SK-N-DZ (cell line): ENCODE data around the gene SLC35A2. TPM values are rescaled to one million over a fixed set of nuclear protein-coding genes. Genes with fewer than 3 reads are reported as not detected.

Experiments
- DNase-seq: peaks from one replicate; pipeline ENCODE4 v3.0.0-alpha.2; 2015; ENCODE audit warnings: low spot score
- polyA plus RNA-seq, 2 experiments: library from polyadenylated mRNA; depleted of rRNA; stranded (reverse); fragments of >200 nt; gene quantifications; 2 replicates each; pipeline ENCODE4 v1.2.3, GENCODE V29; 2014

SLC35A2 gene
- 11.0 and 16.5 TPM in 2 replicates for polyA plus RNA-seq (2014; cell fraction: cytosol; rRNA removed)
- 13.2 and 21.5 TPM in 2 replicates for polyA plus RNA-seq (2014; cell fraction: nucleus; rRNA removed)

DNA sequence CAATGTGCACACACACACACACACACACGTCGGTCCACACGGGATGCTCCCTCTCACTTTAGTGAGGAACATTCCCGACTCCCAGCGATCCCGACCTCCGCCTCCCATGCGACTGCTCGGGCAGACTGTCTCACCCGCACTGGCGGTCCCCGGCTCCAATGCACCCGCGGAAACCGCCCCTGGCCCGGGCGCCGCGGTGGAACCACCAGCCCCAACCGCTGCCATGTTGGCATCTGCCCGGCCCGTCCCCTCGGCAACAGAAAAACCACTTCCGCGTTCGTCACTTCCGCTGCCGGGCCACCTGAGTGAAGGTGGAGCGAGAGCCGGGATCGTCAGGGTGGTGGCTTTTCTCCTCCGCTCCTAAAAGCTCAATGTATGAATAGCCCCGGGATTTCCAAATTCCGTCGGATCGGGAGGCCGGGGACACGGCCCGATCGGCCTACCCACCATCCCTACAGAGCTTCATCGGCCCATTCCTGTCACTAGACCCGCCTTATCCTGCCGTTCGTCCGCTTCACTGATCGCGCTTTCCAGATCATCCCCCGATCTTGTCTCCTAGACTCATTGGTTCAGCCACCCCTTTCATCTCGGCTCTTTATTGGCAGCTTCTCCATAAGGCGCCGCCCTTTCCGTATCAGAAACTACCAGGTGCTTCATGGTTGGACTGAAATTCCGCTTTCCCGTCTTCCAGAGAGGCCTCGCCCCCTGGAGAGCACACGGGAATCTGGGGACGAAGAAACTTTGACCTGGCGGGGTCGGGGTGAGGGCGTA lies at the start of gene SLC35A2:
TSS of gene SLC35A2 (minus strand) at position 235 of the 771 bp plus-strand sequence. CDS start at position 225, 10 bp downstream.
- DNase-seq: peak; percentile 79

DNA sequence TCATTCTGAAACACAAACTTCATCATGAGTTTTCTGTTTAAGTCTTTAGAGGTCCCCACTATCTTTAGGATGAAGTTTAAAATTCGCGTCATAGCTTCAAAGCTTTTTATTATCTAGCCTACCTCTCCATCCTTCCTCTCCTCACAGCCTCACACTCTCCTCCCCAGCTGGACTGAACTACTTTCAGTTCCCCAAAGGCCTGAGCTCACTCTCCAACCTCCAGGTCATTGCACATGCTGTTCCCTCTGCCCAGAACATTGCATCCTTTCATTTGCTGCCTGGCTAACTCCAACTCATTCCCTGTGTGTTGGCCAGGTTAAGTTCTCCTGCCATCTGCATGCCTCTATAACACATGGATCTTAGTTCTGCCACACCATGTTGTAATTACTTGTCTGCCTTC lies 48.8 kb upstream of the SLC35A2 start:
- DNase-seq: no peak

DNA sequence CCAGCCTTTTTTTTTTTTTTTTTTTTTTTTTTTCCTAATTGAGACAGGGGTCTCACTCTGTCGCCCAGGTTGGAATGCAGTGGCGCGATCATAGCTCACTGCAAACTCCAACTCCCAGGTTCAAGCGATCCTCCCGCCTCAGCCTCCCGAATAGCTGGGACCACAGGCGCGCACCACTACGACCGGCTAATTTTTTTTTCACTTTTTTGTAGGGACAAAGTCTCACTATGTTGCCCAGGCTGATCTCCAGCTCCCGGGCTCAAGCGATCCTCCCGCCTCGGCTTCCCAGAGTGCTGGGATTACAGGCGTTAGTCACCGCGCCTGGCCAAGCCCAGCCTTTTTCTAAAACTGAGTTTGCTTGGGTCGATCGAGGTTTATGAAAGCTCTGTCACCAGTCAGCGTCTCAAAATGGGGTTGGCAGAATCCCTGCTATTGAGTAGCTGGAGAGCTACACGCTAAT lies 47.2 kb upstream of the SLC35A2 start:
- no peak for DNase-seq

DNA sequence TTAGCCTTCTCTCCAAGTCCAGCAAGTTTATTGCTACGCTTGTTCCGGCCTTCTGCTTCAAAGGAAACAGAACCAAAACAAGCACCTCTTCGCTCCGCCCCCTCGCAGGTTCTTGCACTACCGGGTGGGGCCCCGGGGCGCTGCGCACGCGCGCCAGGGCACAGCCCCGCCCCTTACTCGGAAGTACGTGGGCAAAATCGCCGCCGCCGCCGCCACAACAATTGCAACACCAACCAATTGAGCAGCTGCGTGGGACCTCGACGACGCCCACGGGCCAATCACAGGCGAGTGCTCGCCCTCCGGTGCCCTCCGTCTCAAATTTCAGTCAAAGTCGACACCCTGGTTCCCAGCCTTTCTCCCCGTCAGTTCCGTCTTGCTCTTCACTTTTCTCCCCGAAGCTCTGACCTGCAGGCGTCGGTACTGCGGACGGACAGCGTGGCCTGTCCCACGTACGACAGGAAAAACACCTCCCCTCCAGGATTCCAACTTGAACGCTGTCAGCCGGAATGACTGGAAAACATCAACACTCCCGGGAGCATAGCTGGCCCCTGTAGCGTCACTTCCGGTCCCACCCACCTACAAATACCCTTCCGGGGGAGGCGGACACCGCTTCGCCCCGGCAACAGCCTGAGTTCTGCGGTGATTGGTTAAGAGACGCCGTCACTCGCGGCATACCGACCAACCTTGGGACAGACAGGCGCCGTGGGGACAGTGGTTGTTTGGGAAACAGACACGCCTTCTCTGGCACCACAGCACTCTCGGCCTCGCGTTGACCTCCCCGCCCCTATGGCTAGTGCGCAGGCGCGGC lies 46.6 kb upstream of the SLC35A2 start:
- DNase-seq: peak; percentile 97

DNA sequence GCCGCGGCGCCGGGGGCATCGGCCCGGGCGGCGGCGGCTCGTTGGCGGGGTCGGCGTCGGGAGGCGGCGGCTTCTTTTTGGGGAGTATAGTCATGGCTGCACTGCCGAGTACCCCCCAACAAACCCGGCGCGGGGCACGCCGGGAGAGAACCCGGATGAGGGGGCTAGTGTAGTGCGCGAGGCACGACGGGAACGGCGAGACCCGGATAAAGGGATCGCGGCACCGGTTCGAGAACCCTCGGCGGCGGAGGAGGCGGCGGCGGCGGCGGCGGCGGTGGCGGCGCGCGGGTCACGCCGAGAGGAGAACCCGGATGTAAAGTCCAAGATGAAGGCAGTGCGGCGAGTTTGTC lies 46.0 kb upstream of the SLC35A2 start, which contains the start of gene OTUD5:
TSS of gene OTUD5 (minus strand) at position 131 of the 350 bp plus-strand sequence. CDS start at position 94, 37 bp downstream.
- no peak for DNase-seq

DNA sequence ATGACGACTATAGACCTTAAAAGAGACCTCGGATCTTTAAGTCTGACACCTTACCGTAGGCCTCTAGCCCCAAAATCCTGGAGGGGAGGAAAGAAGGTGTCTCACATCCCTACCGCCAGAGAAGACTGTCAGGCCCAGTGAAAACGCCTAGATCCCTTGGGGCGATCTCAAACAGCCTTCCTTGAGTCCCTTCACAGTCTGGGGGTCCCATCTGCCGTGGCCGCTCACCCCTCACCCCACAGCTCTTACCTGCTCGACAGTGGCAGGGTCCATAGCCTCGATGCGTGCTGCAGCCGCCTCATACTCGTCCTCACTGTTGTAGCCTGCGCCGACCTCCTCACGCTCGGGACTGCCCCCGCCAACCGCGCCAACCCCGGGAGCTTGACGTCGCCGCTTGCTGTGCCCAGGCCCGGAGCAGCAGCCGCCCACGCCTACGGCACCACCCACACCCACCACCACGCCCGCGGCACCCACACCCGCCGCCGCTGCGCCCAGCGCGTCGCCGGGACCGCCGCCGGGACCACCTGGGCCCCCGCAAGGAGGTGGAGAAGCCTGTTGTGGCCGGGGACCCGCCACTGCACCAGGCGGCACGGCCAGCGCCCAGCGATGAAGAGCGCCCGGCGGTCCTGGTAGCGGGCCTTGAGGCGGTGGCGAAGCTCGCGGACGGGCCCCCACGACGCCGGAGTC lies 45.4 kb upstream of the SLC35A2 start:
- DNase-seq: no peak

DNA sequence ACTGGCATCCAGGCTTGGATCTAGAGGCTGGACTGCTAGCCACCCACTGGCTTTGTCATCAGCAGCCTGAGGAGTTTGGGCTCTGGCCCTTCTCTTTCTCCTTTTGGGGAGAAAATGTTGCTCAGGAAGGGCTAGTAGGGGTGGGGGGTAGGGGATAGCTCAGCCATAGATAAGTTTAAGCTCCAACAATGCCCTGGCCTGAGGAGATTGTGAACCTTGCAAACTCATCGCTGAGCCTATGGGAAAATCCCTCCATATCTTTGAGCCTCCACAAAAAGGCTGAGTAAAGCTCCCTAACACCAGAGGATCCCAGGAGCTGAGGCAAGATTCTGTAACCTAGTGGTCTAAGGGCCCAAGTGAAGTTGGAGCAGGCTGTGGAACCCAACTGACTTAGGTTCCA lies 37.1 kb upstream of the SLC35A2 start:
- DNase-seq: no peak

DNA sequence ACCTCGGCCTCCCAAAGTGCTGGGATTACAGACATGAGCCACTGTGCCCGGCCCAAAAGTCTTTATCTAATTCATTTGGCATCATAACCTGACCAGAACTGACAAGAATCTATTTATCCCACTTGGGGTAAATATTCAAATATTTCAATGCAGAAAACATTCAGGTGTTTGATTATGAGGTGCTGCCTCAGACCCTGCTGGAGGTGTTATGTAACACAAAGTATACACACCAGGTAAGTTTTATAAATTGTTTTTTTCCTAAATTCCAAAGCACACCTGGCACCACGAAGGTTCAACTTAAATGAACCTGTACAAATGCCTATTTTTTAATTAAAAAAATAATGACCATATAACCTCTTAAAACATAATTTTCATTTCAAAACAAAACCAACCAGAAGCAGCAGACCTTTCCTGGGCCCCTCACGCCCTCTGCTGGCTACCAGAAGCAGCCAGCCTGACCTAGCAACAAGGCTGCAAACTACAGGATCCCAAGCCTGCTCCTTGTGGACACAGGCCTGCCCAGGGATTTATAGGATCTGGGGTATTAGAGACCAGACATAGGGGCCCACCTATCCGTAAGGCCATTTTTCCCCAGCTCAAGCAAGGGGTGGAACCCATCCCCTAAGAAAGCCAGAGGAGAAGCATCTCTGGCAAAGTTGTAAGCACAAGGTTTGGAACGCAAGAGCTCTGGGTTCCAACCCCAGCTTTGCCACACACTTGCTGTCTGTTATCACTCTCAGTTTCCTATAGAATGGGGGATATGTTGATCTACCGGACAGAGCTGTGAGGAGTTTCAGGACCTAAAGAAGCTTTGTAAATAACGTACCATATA lies 34.3 kb upstream of the SLC35A2 start:
- peak; percentile 35 for DNase-seq

DNA sequence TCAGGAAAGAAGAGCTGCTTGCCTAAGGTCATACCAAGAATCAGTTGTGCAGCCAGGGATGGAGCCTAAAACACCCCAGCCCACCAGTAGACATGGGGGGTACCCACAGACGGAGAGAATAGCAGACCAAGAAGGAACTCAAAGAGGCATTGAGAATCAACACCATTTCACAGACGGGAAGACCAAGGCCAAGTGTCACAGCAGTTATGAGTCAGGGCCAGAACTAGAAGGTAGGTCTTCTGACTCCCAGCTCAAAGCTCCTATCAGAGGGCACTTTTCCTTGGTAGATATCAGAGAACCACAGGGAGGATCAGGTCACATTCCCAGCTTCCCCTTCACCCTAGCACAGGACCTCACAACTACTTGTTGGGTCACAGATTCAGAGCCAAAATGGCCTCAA lies 31.4 kb upstream of the SLC35A2 start:
- DNase-seq: no peak

DNA sequence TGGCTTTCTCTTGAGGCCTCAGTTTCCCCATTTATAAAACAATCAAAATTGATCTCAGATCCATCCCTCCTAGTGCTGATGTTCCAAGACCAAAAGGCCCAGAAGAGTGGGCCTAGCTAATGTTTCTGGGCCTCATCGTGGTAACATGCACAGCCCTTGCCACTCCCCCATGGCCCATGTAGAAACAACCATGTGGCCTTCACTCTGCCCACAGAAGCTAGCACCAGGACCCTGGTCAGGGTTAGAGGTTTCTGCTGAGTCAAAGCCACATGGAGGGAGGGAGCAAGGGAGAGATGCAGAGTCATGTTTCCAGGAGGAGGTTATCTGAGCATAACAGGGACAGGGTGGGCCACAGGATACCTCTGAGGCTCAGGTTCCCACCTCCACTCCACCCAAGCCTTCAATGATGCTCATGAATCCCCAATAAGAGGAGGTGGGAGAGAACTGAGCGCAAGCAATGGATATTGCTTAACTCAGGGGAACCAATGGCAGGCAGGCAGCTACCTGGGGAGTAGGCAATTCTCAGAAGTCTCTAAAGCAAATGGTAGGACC lies 29.0 kb upstream of the SLC35A2 start:
- no peak for DNase-seq

DNA sequence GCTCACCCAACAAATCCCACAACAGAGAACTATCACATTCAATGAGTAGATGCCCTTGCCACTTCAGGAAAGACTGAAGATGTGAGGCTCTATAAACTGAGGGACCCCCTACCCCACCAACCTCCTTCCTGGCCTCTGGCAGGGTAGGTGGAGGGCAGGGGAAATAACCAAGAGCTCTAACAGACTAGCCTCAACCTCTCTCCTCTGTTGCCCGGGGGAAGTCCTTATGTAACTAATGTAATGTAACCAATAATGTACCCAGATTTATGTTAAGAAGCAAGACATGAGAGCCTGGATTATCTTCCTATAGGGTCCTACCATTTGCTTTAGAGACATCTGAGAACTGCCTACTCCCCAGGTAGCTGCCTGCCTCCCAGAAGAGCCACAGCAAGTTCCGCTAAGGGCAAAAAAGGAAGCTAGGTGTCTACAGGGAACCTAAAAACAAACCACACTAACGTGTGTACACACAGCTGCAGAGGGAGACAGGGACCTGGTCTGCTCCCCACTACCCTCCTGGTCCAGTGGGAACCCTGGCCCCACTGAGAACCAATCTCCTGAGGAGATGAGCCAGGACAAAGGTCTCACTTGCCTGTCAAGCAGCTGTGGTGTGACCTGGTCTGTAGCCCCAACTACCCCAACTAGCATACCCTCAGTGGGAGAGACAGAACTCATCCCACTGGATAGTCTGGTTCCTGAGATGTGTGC lies 28.2 kb upstream of the SLC35A2 start:
- DNase-seq: no peak

DNA sequence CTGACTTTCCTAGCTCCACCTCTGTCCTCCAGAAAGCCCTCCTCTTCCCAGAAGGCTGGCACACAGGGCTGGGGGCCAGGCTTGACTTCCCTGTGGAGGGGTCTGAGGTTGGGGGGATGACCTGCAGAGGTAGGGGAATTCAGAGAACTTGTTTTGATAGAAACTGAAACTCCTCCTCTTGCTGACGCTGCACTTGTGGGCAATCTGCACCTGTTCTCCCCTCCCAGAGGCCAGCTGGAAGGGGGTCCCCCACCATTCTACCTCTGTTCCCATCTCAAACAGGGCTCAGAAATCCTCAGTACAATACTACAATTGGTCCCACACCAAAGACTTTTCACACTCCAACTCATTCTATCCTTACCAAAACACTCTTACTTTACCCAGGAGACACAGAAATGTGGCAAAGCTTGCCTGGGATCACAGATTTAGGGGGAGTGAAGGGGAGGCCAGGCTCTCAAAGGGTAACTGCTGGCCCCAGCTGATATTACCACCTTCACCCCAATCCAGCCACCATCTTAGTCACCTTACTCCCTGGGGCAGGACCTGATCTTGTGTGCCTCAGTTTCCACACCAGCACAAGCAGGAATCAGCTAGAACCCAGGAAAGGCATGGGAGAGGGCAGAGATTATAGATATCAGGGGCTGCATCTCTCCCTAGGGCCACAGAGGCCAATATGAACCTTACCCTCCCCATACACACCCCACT lies 27.4 kb upstream of the SLC35A2 start:
- DNase-seq: no peak

DNA sequence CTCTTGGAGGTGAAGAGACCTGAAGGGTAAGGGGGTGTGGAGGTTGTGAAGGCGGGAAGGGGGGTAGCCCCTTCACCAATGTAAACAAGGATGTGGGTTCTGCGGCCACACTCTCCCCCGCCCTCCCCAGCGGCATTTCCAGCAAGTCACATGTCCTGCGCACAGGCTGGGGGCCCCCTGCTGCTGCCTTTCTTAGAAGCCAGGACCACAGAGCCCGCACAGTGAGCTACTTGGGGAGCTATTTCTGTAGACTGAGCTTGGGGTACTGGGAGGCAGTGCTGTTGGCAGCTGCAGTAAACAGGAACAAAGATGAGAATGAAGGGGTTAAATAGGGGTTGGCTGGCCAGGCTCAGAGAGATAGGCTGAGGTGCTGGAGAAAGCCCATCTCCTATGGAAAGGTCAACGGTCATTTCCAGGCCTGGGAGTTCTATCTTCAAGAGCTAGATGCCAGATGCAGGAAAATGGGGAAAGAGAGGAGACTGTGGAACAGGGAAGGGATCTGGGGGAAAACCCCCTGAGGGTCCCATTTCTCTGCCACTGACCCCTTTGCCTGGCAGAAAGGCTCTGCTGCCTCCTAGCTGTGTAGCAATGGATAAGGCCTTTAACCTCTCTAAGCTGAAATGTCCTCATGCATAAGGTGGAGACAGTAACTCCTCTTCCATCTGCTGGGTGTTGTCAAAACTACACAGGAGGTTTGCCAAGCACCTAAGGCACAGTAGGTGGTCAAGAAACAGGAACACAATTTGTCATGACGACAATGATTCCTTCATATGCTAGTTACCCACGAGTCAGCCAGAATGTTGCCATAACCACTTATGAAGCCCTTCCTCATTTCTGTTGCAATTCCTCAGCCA lies 25.8 kb upstream of the SLC35A2 start:
- DNase-seq: no peak

DNA sequence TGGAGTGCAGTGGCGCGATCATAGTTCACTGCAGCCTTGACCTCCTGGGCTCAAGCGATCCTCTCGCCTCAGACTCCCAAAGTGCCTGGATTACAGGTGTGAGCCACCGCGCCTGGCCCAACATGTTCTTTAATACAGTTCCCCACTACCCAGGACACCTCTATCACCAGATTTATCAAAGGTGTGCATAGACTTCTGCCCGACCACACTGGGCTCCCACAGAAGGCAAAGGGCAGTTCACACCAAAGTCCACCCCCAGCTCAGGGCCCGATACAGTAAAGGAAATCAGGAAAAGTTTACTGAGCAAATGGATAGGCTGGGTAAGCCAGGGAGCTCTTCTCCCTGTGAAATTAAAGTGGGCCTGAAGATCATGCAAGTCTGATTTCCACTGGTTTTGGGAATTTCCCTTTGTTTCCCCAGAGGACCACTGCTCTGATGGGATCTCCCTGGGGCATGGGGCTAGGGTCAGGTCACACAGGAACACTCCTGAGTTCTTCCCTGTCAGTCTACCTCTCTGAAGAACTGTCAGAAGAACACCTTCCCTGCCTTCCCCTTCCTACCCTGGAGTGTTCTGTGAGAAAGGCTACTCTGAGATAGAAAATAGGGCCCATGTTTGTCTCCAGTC lies 25.1 kb upstream of the SLC35A2 start:
- no peak for DNase-seq

DNA sequence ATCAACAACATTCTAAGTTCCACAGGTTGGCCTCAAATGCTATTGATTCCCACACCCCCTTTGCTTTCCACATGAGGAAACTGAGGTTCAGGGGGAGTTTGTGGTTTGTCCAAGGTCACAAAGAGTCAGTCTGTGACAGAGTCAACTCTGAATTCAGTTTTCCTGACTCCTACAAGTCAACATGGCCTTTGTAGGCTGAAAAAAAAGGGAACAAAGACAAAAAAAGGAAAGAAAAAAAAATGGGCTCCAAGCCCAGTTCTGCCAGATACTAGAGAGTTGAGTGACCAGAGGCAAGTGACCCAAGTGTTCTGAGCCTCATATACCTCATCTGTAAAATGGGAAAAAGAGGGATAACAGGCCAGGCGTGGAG lies 23.8 kb upstream of the SLC35A2 start:
- no peak for DNase-seq

DNA sequence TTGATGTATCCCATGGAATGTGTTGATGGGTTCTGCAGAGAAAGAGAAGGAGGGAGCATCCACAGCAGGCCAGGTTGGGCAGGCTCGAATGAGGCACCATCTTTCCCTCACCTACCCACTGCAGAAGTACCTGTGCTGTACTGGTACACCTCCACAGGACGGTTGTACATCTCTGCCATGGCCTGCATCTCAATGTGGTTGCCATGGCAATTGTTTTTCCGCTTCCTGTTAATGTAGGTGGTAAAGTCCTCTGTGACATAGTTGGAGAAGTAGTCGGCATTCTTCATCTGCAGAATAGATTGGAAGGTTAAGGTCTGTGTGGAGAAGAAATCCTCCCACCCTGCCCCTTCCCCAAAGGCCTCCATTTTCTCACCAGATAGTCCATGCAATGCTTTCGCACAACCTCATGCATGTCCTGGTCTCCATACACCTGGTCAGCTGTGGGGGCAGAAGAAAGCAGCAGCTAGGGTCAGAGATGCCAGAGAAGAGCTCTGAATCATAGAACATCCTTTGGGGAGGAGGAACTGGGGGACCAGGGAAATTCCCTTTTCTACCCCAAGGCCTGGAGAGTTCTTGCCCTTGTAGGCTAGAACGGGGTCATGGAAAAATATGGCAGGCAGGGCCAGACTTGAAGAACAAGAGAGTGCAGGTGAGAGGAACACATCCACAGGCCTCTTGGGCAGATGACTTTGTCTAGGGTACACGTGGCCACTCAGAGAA lies 23.3 kb upstream of the SLC35A2 start:
- DNase-seq: no peak

DNA sequence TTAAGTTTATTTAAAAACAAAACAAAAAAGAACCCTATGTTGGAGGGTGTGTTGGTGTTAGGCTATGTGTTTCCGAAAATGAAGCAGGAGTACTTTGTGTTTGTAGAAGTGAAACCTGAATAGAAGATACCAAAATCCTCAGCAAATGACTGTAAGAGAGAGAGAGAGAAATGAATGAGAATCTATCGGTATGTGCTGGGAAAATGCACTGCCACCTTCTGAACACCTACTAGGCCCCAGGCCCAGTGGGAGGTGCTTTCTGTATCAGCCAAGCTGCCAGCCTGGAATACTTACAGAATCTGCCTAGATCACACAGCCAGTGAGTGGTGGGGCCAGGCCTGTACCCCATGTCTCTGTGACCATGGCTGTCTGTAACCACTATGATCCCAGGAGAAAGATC lies 22.3 kb upstream of the SLC35A2 start:
- no peak for DNase-seq
